ENCODE measurements around the gene ALDH1B1.
"Not testable (repeated sequence)": the region's sequence is repeated elsewhere in the genome, so short reads cannot be mapped to it uniquely, and the experiment has no call there.

Gene ALDH1B1

GRCh38 chr9:38362852-38363588, 29.5 kb upstream of the ALDH1B1 start:
- DNase-seq: no peak

GRCh38 chr9:38363589-38363925, 28.9 kb upstream of the ALDH1B1 start:
- no peak for DNase-seq

- DNase-seq: no peak
These were observed 24.6 kb upstream of the ALDH1B1 start for GRCh38 chr9:38367898-38368297.

- DNase-seq: no peak
These were observed 23.8 kb upstream of the ALDH1B1 start for GRCh38 chr9:38368731-38369130.

GRCh38 chr9:38370176-38370575, 22.3 kb upstream of the ALDH1B1 start:
- DNase-seq: no peak

- no peak for DNase-seq
These were observed 21.0 kb upstream of the ALDH1B1 start for GRCh38 chr9:38371495-38371894.

GRCh38 chr9:38372762-38373619, 19.5 kb upstream of the ALDH1B1 start:
- no peak for DNase-seq

GRCh38 chr9:38373679-38374078, 18.8 kb upstream of the ALDH1B1 start:
- no peak for DNase-seq

GRCh38 chr9:38374847-38375571, 17.5 kb upstream of the ALDH1B1 start:
- DNase-seq: no peak

GRCh38 chr9:38375572-38375963, 16.9 kb upstream of the ALDH1B1 start:
- DNase-seq: no peak

- no peak for DNase-seq
These were observed 16.4 kb upstream of the ALDH1B1 start for GRCh38 chr9:38376021-38376670.

GRCh38 chr9:38377336-38378083, 15.0 kb upstream of the ALDH1B1 start:
- DNase-seq: not testable (repeated sequence)

GRCh38 chr9:38380230-38380871, 12.2 kb upstream of the ALDH1B1 start:
- DNase-seq: no peak

GRCh38 chr9:38380872-38381534, 11.5 kb upstream of the ALDH1B1 start:
- no peak for DNase-seq

- DNase-seq: no peak
These were observed 10.4 kb upstream of the ALDH1B1 start for GRCh38 chr9:38382141-38382540.

- no peak for DNase-seq
These were observed 7.3 kb upstream of the ALDH1B1 start for GRCh38 chr9:38384990-38385848.

- no peak for DNase-seq
These were observed 6.6 kb upstream of the ALDH1B1 start for GRCh38 chr9:38385896-38386295.

GRCh38 chr9:38386319-38386895, 6.1 kb upstream of the ALDH1B1 start:
- DNase-seq: no peak

GRCh38 chr9:38387066-38387465, 5.4 kb upstream of the ALDH1B1 start:
- DNase-seq: no peak

GRCh38 chr9:38387751-38388150, 4.8 kb upstream of the ALDH1B1 start:
- DNase-seq: no peak

All from right forelimb (tissue), 1 donor.